LNCaP clone FGC (cell line): ENCODE results near the gene GCN1.

Experiments
- DNase-seq: peaks from one replicate; pipeline ENCODE4 v3.0.0-alpha.2; 2011; ENCODE audit warnings: low read depth
- H3K4me3 ChIP-seq: 2 replicates; pipeline ENCODE4 v1.5.1; 2011; ENCODE audit warnings: mild to moderate bottlenecking, low read depth, low read length, control low read depth
- TF ChIP-seq, protein P1 (sequence below): IDR thresholded peaks from 2 replicates; pipeline ENCODE4 v1.5.1; 2012; ENCODE audit warnings: mild to moderate bottlenecking; ENCODE audit not compliant: control insufficient read depth, insufficient read depth; ENCODE audit errors: extremely low read depth

GCN1 gene

DNA sequence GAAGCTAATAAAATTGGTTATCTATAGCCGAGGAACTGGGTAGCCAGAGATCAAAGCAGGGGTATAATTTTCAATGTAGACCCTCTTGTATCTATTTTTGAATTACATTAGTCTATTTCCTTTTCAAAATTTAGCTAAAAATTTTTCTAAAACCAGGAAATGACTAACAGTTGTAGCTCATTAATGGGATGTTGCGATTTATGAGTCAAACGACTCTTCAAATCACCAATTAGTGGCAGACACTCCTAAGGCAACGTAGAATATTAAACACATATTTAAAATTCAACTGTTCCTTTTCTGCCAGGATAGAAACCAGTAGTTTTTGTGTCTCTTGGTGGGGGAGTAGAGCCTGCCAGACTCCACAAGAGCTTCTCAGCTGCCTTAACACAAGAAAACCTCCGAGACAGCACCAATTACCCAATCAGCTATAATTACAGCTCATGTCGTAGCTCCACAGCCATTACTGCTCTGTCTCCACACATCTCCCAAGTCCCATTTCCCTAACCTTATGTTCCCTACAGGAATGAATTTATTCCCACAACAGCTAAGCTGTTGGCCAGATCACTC lies 26.9 kb downstream of the GCN1 start:
- TF ChIP-seq, protein P1, sequence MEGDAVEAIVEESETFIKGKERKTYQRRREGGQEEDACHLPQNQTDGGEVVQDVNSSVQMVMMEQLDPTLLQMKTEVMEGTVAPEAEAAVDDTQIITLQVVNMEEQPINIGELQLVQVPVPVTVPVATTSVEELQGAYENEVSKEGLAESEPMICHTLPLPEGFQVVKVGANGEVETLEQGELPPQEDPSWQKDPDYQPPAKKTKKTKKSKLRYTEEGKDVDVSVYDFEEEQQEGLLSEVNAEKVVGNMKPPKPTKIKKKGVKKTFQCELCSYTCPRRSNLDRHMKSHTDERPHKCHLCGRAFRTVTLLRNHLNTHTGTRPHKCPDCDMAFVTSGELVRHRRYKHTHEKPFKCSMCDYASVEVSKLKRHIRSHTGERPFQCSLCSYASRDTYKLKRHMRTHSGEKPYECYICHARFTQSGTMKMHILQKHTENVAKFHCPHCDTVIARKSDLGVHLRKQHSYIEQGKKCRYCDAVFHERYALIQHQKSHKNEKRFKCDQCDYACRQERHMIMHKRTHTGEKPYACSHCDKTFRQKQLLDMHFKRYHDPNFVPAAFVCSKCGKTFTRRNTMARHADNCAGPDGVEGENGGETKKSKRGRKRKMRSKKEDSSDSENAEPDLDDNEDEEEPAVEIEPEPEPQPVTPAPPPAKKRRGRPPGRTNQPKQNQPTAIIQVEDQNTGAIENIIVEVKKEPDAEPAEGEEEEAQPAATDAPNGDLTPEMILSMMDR: no peak
- DNase-seq: no peak
- no peak overlapping the region for H3K4me3 ChIP-seq

DNA sequence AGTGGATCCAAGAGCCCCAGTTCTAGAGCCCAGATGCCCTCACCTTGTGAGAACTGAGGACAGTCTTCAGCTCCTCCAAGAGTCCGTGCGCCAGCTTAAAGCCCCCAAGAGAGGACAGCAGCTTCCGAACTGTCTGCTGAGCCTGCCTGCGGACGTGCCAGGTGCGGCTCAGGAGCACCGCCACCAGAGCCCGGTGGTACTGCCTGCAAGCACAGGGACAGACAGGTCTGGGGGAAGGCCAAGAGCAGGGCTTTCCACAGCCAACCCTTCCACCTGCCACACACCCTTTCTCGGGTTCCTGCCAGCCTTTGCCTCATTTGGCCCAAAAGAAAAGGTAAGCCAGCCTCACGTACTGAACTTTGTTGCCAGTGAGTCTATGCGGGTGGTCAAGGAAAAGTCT lies 30.2 kb downstream of the GCN1 start:
- TF ChIP-seq, protein P1: no peak
- DNase-seq: no peak
- no peak overlapping the region for H3K4me3 ChIP-seq

DNA sequence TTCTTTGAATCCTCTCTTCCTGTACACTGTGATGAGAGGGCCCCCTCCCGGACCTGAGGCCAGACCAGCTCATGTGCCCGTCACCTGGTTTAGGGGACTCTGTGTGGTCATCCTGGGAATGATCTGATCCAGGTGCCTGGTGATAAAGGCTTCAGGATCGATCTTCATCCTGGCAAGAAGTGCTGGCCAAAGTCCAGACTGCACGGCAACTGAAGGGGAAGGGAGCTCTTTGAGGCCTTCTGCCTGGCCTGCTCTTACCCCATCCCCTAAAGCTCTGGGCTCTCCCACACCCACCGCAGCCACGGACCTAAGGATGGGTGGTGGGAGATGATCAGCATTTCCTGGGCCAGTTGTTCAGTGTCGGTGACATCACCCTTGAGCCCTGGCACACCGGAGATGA lies 31.8 kb downstream of the GCN1 start:
- H3K4me3 ChIP-seq: no peak overlapping the region
- TF ChIP-seq, protein P1: no peak
- DNase-seq: no peak

DNA sequence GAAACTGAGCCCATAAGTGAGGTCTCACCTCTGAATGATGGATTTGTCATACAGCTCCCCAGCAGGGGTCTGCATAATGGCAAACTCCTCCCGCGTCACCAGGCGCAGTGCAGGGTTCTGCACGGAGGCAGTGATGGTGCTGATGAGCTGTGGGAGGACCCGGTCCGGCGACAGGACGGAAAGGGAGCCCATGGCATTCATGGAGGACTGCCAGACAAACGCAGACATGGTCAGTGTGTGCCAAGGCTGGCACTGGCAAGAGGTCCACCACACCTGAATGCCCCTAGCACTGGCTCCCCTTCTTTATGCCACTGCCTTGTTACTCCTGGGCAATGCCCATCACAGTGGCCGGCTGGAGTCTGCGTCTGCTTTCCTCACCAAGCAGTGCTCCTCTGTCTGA lies 32.7 kb downstream of the GCN1 start:
- DNase-seq: no peak
- H3K4me3 ChIP-seq: no peak overlapping the region
- TF ChIP-seq, protein P1: no peak

DNA sequence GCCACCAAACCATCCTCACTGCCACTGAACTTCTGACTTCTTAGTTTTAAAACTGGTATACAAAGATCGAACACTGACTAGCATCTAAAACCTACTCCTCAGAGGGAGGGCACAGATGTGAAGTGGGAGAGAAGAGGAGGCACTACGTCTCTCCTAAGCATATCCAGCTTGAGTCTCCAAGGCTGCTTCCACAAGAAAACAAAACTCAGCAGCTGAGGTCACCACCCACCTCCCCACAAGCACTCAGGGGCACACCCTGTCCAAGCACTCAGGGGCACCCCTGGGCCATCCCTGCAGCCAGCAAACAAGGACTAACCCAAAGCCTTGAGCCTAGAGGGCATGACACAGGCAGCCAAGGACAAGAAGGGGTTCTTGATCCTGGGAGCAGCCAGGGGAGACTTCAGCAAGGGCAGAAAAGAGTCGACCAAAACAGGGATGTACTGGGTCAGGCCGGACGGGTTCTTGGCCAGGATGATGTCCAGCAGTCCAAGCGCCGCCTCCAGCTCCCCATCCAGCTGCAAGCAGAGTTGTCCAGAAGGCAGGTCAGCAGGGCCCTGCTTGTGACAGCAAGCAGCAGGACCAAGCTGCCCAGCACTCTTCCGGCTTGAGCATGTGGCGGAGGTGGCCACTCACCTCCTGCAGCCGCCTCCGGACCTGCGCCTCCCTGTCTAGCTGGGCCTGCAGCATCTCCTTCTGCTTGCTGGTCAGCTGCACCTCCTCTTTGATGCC lies 34.8 kb downstream of the GCN1 start:
- H3K4me3 ChIP-seq: no peak overlapping the region
- DNase-seq: no peak
- TF ChIP-seq, protein P1: no peak

DNA sequence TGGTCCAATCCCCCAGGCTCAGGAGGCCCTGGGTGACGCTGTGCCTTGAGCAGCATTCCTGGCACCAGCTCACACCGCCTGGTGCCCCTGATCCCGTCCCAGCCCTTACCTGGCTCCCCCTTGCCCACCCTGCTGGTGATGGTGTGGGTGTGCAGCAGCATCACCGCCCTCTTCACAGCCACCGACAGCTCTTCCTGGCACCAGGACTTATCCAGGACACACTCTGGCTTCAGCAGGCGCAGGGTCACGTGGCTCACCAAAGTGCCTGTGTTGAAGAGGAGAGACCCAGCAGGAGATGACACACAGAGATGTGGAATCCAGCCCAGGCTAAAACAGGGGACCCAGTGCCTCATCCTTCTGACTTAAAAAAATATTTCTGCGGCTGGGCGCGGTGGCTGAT lies 36.2 kb downstream of the GCN1 start:
- DNase-seq: no peak
- no peak overlapping the region for H3K4me3 ChIP-seq
- TF ChIP-seq, protein P1: no peak

DNA sequence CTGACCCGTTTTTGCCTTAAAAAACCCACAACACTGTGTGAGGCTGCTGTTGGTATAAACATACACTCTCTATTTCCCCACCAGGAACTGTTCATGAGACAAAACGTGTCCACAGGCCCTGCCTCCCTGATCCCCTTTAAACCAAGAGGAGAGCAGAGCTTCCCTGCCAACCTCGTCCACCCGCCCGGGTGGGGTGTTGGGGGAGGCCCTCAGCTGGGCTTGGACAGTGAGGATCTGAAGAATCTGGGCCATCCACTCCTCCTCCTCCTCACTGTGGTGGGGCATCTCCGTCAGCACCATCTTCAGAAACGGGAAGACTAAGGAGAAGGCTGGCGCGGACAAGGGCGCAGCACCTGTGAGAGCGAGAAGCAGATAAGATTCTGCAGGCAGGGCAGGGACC lies 36.8 kb downstream of the GCN1 start:
- DNase-seq: no peak
- TF ChIP-seq, protein P1: no peak
- H3K4me3 ChIP-seq: no peak overlapping the region
